PC-9 (cell line): ENCODE data around the gene JOSD1.

ENCODE experiments used
- EZH2 ChIP-seq: fragments of 200-600 bp; sonication (generic); IDR thresholded peaks from 2 replicates; pipeline ENCODE4 v1.8.0; 2017; ENCODE audit warnings: antibody characterized with exemption, low read depth
- TF ChIP-seq, protein P1 (sequence below): fragments of 200-600 bp; sonication (generic); conservative IDR thresholded peaks from 2 replicates; pipeline ENCODE4 v1.6.1; 2017; ENCODE audit warnings: mixed run types, antibody characterized with exemption, mild to moderate bottlenecking, moderate library complexity

DNA sequence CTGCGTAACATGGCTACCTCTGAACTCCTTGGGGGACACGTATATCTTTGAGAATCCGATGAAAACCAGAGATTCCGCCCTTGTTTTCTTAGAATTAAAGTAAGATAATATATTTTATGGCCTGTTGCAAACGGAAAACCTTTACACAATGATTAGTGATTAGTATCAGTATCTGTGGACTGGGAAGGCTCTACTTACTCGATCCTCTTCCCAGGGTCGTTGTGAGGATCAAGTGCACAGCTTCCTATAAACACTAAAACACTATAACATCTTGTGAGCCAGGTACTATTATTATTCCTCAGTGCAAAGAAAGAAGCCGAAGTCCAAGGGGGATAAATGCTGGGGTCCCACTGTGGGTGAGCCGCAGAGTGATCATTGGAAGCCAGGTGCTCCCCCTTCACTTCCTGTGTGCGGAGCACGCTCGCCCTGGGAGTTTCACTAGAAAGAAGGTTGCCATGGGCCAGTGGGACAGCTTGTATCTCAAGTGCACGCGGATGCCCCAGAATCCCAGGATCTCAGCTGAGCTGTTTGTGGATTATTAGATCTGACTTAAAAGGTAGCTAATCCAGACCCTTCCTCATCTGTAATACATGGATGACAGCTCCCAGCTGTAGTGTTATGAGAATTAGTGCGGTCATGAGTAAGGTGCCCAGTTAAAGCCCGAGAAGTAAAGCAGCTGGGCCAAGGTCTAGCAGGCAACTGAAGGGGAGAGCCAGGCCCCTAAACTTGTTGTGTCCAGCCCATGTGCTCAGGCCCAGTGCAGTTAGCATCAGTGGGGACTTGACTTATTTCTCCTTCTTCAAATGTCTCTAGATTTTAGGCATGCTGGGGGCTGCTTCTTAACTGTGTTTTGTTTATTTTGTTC lies 43.5 kb downstream of the JOSD1 start:
- no peak for TF ChIP-seq EZH2
- TF ChIP-seq, protein P1, sequence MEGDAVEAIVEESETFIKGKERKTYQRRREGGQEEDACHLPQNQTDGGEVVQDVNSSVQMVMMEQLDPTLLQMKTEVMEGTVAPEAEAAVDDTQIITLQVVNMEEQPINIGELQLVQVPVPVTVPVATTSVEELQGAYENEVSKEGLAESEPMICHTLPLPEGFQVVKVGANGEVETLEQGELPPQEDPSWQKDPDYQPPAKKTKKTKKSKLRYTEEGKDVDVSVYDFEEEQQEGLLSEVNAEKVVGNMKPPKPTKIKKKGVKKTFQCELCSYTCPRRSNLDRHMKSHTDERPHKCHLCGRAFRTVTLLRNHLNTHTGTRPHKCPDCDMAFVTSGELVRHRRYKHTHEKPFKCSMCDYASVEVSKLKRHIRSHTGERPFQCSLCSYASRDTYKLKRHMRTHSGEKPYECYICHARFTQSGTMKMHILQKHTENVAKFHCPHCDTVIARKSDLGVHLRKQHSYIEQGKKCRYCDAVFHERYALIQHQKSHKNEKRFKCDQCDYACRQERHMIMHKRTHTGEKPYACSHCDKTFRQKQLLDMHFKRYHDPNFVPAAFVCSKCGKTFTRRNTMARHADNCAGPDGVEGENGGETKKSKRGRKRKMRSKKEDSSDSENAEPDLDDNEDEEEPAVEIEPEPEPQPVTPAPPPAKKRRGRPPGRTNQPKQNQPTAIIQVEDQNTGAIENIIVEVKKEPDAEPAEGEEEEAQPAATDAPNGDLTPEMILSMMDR = no peak
